Adrenal gland (tissue), 5 donors: ENCODE measurements around the gene TRAPPC12.

Source experiments
- CTCF ChIP-seq, 6 experiments: fragments of 450-650 bp in 4 of 6; fragments of 200-600 bp in 2 of 6; sonication (generic) in 1 of 6; IDR thresholded peaks; 1 replicate in 5 of 6; 2 replicates in 1 of 6; pipeline versions ENCODE4 v1.5.1 to v1.8.0; 2016 to 2021; ENCODE audit warnings: antibody characterized with exemption in 6 of 6, mild to moderate bottlenecking in 2 of 6, moderate library complexity in 1 of 6
- POLR2A ChIP-seq, 2 donors: fragments of 450-650 bp; IDR thresholded peaks; one replicate each; pipeline ENCODE4 v1.6.1; 2017; ENCODE audit warnings: antibody characterized with exemption in 2 of 2, mild to moderate bottlenecking in 2 of 2, moderate library complexity in 1 of 2
- donor health status: DM: no; HTN: no; CAD: no.

GRCh38 chr2:3479430-3480320 lies 100.2 kb downstream of the TRAPPC12 start:
- TF ChIP-seq CTCF (IDR thresholded peaks at IDR 0.05) (no peak), POLR2A (IDR thresholded peaks at IDR 0.05) (no peak)
